Measurements from ENCODE around the gene PARD3. TPM values are rescaled to one million over a fixed set of nuclear protein-coding genes. Genes with fewer than 3 reads are reported as not detected.

The PARD3 gene
- total and polyA plus RNA-seq, 2 donors (not counting 1 experiment from before 2014, with no cell fraction given), result 24.0 to 46.4 TPM

GRCh38 chr10:34489973-34490745, 324.9 kb downstream of the PARD3 start:
- Histone ChIP-seq H3K9ac (ENCODE audit: insufficient read depth, low read length) (no peak overlapping the region), H3K9me3 (ENCODE audit: control insufficient read depth, insufficient read depth, low read depth, low read length) (no peaks in the 10 kb centered on the region), H3K27ac (ENCODE audit: insufficient read depth, low read length) (no peak overlapping the region), H3K36me3 (ENCODE audit: control insufficient read depth, insufficient read depth, low read length) (no peaks in the 10 kb centered on the region), H3K4me3 (replicated peaks in 1 of 4; ENCODE audit: control extremely low read depth in 1 of 4, insufficient read depth in 1 of 4, low read depth in 3 of 4, low read length in 4 of 4) (no peak overlapping the region), H3K27me3 (ENCODE audit: control insufficient read depth, insufficient read depth, low read length) (no peaks in the 10 kb centered on the region), H3K79me2 (ENCODE audit: control insufficient read depth, insufficient read depth, low read length) (no peaks in the 10 kb centered on the region), H3K4me2 (ENCODE audit: extremely low read depth, insufficient read depth, low read length) (peak overlapping the region; percentile 56), H3K4me1 (ENCODE audit: control insufficient read depth, extremely low read depth, insufficient read depth, low read length) (no peaks in the 10 kb centered on the region), H4K20me1 (ENCODE audit: control insufficient read depth, extremely low read depth, insufficient read depth, low read length) (no peaks in the 10 kb centered on the region), H2AFZ (ENCODE audit: low read length) (no peak overlapping the region)
- TF ChIP-seq EZH2 (IDR thresholded peaks at IDR 0.05; ENCODE audit: low read length, missing control alignments) (no peak), CTCF (conservative IDR thresholded peaks at IDR 0.05 in 1 of 2, IDR thresholded peaks at IDR 0.05 in 1 of 2; ENCODE audit: low read depth in 1 of 2, low read length in 2 of 2) (no peak)
- peak; percentile 22 to 83 for DNase-seq (ENCODE audit: low read depth in 2 of 2)

GRCh38 chr10:34489411-34489810, 325.7 kb downstream of the PARD3 start:
- H3K79me2 ChIP-seq (ENCODE audit: control insufficient read depth, insufficient read depth, low read length), result no peaks in the 10 kb centered on the region
- H3K4me3 ChIP-seq (replicated peaks in 1 of 4; ENCODE audit: control extremely low read depth in 1 of 4, insufficient read depth in 1 of 4, low read depth in 3 of 4, low read length in 4 of 4), result no peak overlapping the region
- H3K36me3 ChIP-seq (ENCODE audit: control insufficient read depth, insufficient read depth, low read length), result no peaks in the 10 kb centered on the region
- H3K4me2 ChIP-seq (ENCODE audit: extremely low read depth, insufficient read depth, low read length), result no peak overlapping the region
- no peak overlapping the region for H2AFZ ChIP-seq (ENCODE audit: low read length)
- H4K20me1 ChIP-seq (ENCODE audit: control insufficient read depth, extremely low read depth, insufficient read depth, low read length), result no peaks in the 10 kb centered on the region
- H3K27me3 ChIP-seq (ENCODE audit: control insufficient read depth, insufficient read depth, low read length), result no peaks in the 10 kb centered on the region
- H3K27ac ChIP-seq (ENCODE audit: insufficient read depth, low read length), result no peak overlapping the region
- H3K4me1 ChIP-seq (ENCODE audit: control insufficient read depth, extremely low read depth, insufficient read depth, low read length), result no peaks in the 10 kb centered on the region
- DNase-seq (ENCODE audit: low read depth in 2 of 2), result no peak
- H3K9ac ChIP-seq (ENCODE audit: insufficient read depth, low read length), result no peak overlapping the region
- TF ChIP-seq CTCF (conservative IDR thresholded peaks at IDR 0.05 in 1 of 2, IDR thresholded peaks at IDR 0.05 in 1 of 2; ENCODE audit: low read depth in 1 of 2, low read length in 2 of 2), result no peak
- TF ChIP-seq EZH2 (IDR thresholded peaks at IDR 0.05; ENCODE audit: low read length, missing control alignments), result no peak
- no peaks in the 10 kb centered on the region for H3K9me3 ChIP-seq (ENCODE audit: control insufficient read depth, insufficient read depth, low read depth, low read length)

GRCh38 chr10:34488476-34489130, 326.5 kb downstream of the PARD3 start:
- DNase-seq (ENCODE audit: low read depth in 2 of 2), result no peak
- no peak overlapping the region for H3K9ac ChIP-seq (ENCODE audit: insufficient read depth, low read length)

More at GRCh38 chr10:34488476-34489130, 326.5 kb downstream of the PARD3 start:
- Histone ChIP-seq H4K20me1 (ENCODE audit: control insufficient read depth, extremely low read depth, insufficient read depth, low read length) (no peaks in the 10 kb centered on the region), H3K9me3 (ENCODE audit: control insufficient read depth, insufficient read depth, low read depth, low read length) (no peaks in the 10 kb centered on the region), H3K4me2 (ENCODE audit: extremely low read depth, insufficient read depth, low read length) (no peak overlapping the region), H2AFZ (ENCODE audit: low read length) (no peak overlapping the region), H3K27me3 (ENCODE audit: control insufficient read depth, insufficient read depth, low read length) (no peaks in the 10 kb centered on the region), H3K79me2 (ENCODE audit: control insufficient read depth, insufficient read depth, low read length) (no peaks in the 10 kb centered on the region), H3K36me3 (ENCODE audit: control insufficient read depth, insufficient read depth, low read length) (no peaks in the 10 kb centered on the region), H3K4me3 (replicated peaks in 1 of 4; ENCODE audit: control extremely low read depth in 1 of 4, insufficient read depth in 1 of 4, low read depth in 3 of 4, low read length in 4 of 4) (no peak overlapping the region), H3K4me1 (ENCODE audit: control insufficient read depth, extremely low read depth, insufficient read depth, low read length) (no peaks in the 10 kb centered on the region), H3K27ac (ENCODE audit: insufficient read depth, low read length) (no peak overlapping the region)
- no peak for TF ChIP-seq CTCF (conservative IDR thresholded peaks at IDR 0.05 in 1 of 2, IDR thresholded peaks at IDR 0.05 in 1 of 2; ENCODE audit: low read depth in 1 of 2, low read length in 2 of 2)
- TF ChIP-seq EZH2 (IDR thresholded peaks at IDR 0.05; ENCODE audit: low read length, missing control alignments), result no peak

Data from fibroblast of lung (primary cell).